DND-41 (cell line): ENCODE results near the gene PRR36.

Source experiments
- ATAC-seq: fragments of 200-7000 bp; cut with Tn5 transposase; 3 replicates; pipeline ENCODE4 v1.9.1; 2021; ENCODE audit warnings: low read depth; ENCODE audit not compliant: insufficient read depth
- DNase-seq: peaks from one replicate; pipeline ENCODE4 v3.0.0-alpha.2; 2020
- H2AFZ ChIP-seq: 2 replicates; pipeline ENCODE4 v1.6.0; 2012; ENCODE audit warnings: low read depth, low read length
- H3K27ac ChIP-seq: 2 replicates; pipeline ENCODE4 v1.5.1; 2012; ENCODE audit warnings: low read length, inconsistent platforms
- H3K27me3 ChIP-seq: fragments of 200-600 bp; sonication (generic); 2 replicates; pipeline ENCODE4 v1.6.0; 2012; ENCODE audit warnings: low read length, mild to moderate bottlenecking, inconsistent platforms; ENCODE audit not compliant: insufficient read depth, poor library complexity
- H3K36me3 ChIP-seq: 2 replicates; pipeline ENCODE4 v1.5.1; 2012; ENCODE audit warnings: low read length, inconsistent platforms; ENCODE audit not compliant: insufficient read depth
- H3K4me1 ChIP-seq: 2 replicates; pipeline ENCODE4 v1.5.1; 2012; ENCODE audit warnings: mild to moderate bottlenecking, low read length; ENCODE audit not compliant: insufficient read depth
- H3K4me2 ChIP-seq: 2 replicates; pipeline ENCODE4 v1.6.0; 2012; ENCODE audit warnings: mild to moderate bottlenecking, moderate library complexity, low read length, inconsistent platforms; ENCODE audit not compliant: insufficient read depth
- H3K4me3 ChIP-seq, 2 experiments: fragments of 200-600 bp in 1 of 2; shearing (Covaris generic) in 1 of 2; 2 replicates each; pipeline ENCODE4 v1.5.1; 2012 to 2016; ENCODE audit warnings: inconsistent platforms in 2 of 2, low read length in 2 of 2, mild to moderate bottlenecking in 2 of 2, low read depth in 1 of 2, moderate library complexity in 1 of 2
- H3K79me2 ChIP-seq: 2 replicates; pipeline ENCODE4 v1.6.0; 2012; ENCODE audit warnings: low read length, inconsistent platforms; ENCODE audit not compliant: insufficient read depth
- H3K9ac ChIP-seq: 2 replicates; pipeline ENCODE4 v1.6.0; 2012; ENCODE audit warnings: low read depth, mild to moderate bottlenecking, inconsistent platforms, low read length, moderate library complexity
- H3K9me3 ChIP-seq: 2 replicates; pipeline ENCODE4 v1.5.1; 2012; ENCODE audit warnings: low read length, moderate library complexity, mild to moderate bottlenecking, inconsistent platforms; ENCODE audit not compliant: insufficient read depth, severe bottlenecking
- H4K20me1 ChIP-seq: 2 replicates; pipeline ENCODE4 v1.6.0; 2012; ENCODE audit warnings: low read length; ENCODE audit not compliant: insufficient read depth
- EZH2 ChIP-seq: IDR thresholded peaks from 3 replicates; pipeline ENCODE4 v1.6.1; 2012; ENCODE audit warnings: borderline replicate concordance, low read depth, mild to moderate bottlenecking, moderate library complexity, low read length, inconsistent platforms; ENCODE audit not compliant: severe bottlenecking
- TF ChIP-seq, protein P1 (sequence below): IDR thresholded peaks from 2 replicates; pipeline ENCODE4 v1.5.1; 2012; ENCODE audit warnings: borderline replicate concordance, low read length, moderate library complexity, mild to moderate bottlenecking; ENCODE audit not compliant: poor library complexity, severe bottlenecking; ENCODE audit errors: extremely low read depth

PRR36 gene

DNA sequence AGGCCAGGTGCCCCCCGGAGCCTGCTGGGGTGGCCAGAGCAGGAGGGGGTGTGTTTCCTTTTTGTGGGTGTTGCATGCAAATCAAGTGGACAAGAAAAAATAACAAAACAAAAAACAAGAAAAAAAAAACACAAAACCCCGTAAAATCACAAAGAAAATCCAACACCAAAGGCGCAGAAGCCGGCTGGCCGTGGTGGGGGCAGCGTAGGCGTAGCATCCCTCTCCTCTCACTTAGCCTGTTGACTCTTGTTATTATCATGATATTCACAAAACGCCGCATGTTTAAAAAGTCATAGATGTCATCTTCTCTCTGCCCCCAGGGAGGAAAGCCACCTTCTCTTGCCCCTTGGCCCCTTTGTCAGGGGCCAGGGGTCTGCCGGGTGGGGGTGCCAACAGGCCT, 39.5 kb upstream of the PRR36 start:
- Histone ChIP-seq H3K4me3 (no peak overlapping the region), H3K36me3 (peaks cover 44% of the 10 kb centered on the region), H3K9me3 (no peaks in the 10 kb centered on the region), H3K79me2 (peaks cover 11% of the 10 kb centered on the region), H4K20me1 (peaks cover 42% of the 10 kb centered on the region), H3K4me1 (peaks cover 2% of the 10 kb centered on the region; the same call in 1 of the 2 replicates), H3K4me2 (no peak overlapping the region), H2AFZ (no peak overlapping the region), H3K27ac (no peak overlapping the region), H3K9ac (no peak overlapping the region), H3K27me3 (peaks cover 12% of the 10 kb centered on the region)
- ATAC-seq (no peak), DNase-seq (no peak)
- TF ChIP-seq, protein P1, sequence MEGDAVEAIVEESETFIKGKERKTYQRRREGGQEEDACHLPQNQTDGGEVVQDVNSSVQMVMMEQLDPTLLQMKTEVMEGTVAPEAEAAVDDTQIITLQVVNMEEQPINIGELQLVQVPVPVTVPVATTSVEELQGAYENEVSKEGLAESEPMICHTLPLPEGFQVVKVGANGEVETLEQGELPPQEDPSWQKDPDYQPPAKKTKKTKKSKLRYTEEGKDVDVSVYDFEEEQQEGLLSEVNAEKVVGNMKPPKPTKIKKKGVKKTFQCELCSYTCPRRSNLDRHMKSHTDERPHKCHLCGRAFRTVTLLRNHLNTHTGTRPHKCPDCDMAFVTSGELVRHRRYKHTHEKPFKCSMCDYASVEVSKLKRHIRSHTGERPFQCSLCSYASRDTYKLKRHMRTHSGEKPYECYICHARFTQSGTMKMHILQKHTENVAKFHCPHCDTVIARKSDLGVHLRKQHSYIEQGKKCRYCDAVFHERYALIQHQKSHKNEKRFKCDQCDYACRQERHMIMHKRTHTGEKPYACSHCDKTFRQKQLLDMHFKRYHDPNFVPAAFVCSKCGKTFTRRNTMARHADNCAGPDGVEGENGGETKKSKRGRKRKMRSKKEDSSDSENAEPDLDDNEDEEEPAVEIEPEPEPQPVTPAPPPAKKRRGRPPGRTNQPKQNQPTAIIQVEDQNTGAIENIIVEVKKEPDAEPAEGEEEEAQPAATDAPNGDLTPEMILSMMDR: no peak
- no peak for TF ChIP-seq EZH2

DNA sequence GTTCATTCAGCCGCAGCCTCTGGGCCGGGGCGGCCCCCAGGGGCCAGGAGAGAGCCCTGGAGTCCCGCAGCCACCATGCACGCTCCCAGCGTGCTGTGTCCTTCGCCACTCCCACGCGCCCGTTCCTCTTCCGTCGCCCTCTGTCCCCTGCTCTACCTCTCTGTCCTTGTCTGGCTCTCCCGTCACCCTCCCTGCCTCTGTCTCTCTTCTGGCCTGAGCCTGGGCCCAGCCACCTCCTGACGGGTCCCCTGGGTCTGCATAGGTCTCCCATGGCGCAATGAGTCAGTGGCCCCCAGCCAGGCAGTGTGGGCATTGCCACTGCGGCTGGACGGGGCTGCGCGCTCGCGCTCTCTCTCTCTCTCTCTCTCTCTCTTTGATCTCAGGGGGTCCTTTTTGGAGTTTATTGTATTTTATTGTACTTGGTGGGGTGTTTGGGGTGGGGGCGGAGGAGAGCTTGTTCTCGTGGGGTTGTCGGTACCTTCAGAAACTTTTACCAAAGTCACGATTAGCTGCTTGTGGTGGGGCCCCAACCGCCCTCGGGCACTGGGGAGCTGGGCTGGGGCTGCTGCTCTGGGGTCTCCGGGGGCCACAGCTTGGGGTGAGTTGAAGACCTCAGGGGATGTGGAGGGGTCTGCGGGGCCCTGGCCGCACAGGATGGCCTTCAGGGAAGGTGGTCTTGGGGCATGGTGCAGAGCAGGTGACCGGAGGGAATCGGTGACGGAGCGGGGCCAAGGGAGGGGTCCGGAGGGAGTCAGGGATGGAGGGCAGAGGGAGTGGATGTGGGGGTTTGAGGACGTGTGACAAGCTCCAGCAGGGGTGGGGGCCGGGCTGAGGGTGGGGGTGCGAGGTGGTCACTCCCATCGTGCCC, 38.7 kb upstream of the PRR36 start:
- Histone ChIP-seq H3K27ac (no peak overlapping the region), H3K9me3 (no peaks in the 10 kb centered on the region), H3K27me3 (peaks cover 12% of the 10 kb centered on the region), H3K4me3 (no peak overlapping the region), H3K4me2 (no peak overlapping the region), H3K79me2 (peaks cover 18% of the 10 kb centered on the region), H3K4me1 (0 out of 2 replicates have a peak, but pooled peaks cover 2% of the 10 kb centered on the region), H2AFZ (no peak overlapping the region), H3K36me3 (peaks cover 47% of the 10 kb centered on the region), H3K9ac (no peak overlapping the region), H4K20me1 (peaks cover 49% of the 10 kb centered on the region)
- TF ChIP-seq, protein P1: no peak
- no peak for TF ChIP-seq EZH2
- DNase-seq: no peak
- ATAC-seq: no peak

DNA sequence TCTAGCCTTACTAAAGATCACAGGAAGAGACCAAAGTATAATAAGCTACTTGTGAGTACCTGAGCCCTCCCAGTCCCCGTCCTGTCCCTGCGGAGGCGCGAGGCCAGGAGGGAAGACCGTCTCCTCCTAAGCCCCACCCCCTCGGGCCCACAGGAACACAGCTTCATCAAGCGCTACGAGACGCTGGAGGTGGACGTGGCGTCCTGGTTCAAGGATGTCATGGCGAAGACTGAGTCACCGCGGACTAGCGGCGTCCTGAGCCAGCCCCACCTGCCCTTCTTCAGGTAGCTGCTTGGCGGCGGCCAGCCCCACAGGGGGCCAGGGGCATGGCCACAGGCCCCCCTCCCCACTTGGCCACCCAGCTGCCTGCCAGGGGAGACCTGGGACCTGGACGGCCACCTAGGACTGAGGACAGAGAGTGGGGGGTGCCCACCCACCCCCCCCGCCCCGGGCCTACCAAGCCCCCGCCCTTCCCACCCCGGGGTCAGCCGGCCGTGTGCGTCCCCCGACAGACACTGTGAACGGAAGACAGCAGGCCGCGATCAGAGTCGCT, 38.0 kb upstream of the PRR36 start:
- Histone ChIP-seq H3K9ac (no peak overlapping the region), H2AFZ (no peak overlapping the region), H3K4me2 (no peak overlapping the region), H3K36me3 (peaks cover 52% of the 10 kb centered on the region), H3K9me3 (no peaks in the 10 kb centered on the region), H4K20me1 (peaks cover 56% of the 10 kb centered on the region), H3K27ac (no peak overlapping the region), H3K79me2 (peaks cover 25% of the 10 kb centered on the region), H3K27me3 (peaks cover 12% of the 10 kb centered on the region), H3K4me3 (no peak overlapping the region), H3K4me1 (peaks cover 2% of the 10 kb centered on the region; the same call in 1 of the 2 replicates)
- no peak for DNase-seq
- no peak for TF ChIP-seq EZH2
- TF ChIP-seq, protein P1: no peak
- no peak for ATAC-seq
